Retina (tissue), 1 donor: ENCODE results near the gene SYDE2.
"Not testable (repeated sequence)": the region's sequence is repeated elsewhere in the genome, so short reads cannot be mapped to it uniquely, and the experiment has no call there.

Experiments used
- DNase-seq: peaks from one replicate; pipeline ENCODE4 v3.0.0-alpha.2; 2016

SYDE2 gene

DNA sequence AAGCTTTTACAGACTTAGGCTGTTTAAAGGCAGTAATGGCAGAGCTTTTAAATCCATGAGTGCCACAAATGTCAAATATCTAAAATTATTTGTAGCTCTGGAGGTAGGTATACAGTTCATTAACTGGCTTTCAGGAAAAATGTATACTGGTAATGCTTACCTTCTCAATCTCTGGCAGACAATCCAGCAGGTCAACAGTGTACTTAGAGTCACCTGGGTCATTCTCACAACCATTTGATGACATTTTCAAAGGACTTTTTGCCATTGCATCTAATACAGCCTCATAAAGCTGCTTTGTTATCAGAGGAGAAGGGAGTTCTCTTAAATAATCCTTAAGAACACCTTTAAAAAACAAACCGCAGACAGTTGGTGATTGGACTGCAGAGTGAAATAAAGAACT lies 31.9 kb downstream of the SYDE2 start:
- no peak for DNase-seq

GRCh38 chr1:85166351-85166750 lies 34.5 kb downstream of the SYDE2 start:
- no peak for DNase-seq

GRCh38 chr1:85158910-85159309 lies 41.9 kb downstream of the SYDE2 start:
- DNase-seq = no peak

GRCh38 chr1:85157436-85157835 lies 43.4 kb downstream of the SYDE2 start:
- DNase-seq = no peak

DNA sequence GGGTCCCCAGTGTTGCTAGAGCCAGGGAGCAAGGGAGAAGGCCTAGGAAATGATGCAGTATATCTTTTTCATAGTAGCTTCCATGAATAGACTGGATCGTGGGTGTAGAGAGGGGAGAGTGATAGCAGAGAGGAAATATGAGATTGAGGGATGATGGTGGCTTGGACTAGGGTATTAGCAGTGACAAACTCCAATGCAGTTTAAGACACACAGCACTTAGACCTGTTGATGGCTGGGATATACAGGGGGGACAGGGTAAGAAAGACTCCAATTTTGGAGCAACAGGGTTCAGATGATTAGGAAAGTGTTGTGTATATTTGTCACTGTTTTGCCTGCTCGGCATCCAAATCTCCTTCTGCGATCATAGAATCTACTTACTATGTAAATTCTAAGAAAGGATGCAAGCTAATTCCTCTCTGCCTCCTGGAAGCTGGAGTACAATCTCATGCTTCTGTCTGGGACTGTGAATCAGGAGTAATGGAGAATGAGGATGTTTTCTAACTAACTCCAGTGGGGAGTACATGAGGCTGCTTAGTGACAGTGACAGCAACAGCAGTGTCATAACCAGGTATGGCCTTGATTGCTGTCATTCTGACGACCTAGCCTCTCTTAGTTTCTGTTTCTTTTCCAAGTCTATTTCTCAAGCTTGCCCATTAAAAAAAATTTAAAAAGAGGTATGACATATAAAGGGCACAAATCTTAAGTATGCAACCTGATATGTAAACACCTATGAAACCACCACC lies 47.5 kb downstream of the SYDE2 start:
- DNase-seq = no peak

GRCh38 chr1:85151446-85151845 lies 49.4 kb downstream of the SYDE2 start:
- no peak for DNase-seq

DNA sequence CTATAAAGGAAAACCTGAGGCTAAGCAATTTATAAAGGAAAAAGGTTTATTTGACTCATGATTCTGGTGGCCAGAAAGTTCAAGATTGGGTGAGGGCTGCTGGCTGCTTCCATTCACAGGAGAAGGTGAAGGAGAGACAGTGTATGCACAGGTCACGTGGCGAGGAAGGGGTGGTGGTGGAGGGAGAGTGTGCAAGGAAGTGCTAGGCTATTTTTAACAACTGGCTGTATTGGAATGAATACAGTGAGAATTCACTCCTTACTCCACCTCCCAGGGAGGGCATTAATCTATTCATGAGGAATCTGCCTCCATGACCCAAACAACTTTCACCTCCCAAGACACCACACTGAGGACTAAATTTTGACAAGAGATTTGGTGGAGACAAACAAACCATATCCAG lies 51.0 kb downstream of the SYDE2 start:
- DNase-seq = no peak

- no peak for DNase-seq
These were observed 52.1 kb downstream of the SYDE2 start for GRCh38 chr1:85148524-85149250.

DNA sequence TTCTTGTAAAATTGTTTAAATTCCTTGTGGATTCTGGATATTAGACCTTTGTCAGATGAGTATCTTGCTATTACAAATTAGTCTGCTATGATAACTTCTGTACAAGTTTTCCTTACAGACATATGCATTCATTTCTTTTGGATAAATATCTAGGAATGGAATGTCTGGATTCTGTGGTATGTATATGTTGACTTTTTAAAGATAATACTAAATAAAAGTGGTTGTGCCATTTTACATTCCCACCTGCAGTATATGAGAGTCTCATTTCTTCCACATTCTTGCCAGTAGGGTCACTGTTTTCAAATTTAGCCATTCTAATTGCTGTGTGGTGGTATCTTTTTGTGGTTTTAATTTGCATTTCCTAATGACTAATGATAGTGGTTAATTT lies 53.9 kb downstream of the SYDE2 start:
- DNase-seq = no peak

DNA sequence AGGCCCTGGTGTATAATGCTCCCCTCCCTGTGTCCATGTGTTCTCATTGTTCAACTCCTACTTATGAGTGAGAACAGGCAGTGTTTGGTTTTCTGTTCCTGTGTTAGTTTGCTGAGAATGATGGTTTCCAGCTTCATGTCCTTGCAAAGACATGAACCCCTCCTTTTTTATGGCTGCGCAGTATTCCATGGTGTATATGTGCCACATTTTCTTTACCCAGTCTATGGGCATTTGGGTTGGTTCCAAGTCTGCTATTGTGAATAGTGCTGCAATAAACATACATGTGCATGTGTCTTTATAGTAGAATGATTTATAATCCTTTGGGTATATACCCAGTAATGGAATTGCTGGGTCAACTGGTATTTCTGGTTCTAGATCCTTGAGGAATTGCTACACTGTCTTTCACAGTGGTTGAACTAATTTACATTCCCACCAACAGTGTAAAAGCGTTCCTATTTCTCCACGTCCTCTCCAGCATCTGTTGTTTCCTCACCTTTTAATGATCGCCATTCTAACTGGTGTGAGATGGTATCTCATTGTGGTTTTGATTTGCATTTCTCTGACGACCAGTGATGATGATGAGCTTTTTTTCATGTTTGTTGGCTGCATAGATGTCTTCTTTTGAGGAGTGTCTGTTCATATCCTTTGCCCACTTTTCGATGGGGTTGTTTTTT lies 54.4 kb downstream of the SYDE2 start:
- DNase-seq = not testable (repeated sequence)

DNA sequence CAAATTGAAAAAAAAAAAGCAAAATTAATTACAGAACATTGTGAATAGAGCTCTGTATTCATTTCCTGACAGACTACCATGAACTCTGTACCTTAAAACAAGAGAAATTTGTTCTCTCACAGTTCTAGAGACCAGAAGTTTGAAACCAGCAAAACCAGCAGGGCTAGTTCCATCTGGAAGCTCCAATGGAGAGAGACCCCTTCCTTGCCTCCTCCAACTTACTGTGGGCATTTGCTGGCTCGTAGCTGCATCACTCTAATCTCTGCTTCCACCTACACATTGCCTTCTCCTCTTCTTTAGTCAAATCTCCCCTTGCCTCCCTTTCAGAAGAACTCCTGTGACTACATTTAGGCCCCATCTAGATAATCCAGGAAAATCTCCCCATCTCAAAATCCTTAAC lies 56.5 kb downstream of the SYDE2 start:
- no peak for DNase-seq

DNA sequence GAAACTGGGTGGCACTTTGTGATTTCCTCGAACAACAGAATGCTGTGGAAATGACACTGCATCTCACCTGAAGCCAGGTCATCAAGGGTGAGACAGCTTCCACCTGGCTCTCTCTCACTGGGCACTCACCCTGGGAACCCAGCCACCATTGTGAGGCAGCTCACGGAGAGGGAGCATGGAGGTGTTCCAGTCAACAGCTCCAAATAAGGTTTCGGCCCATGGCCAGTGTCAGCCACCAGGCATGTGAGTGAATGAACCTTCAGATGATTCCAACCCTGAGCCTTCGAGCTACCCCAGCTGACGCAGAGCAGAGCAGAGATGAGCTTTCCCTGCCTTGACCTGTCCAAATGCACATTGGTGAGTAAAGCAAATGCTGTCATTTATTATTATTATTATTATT lies 58.1 kb downstream of the SYDE2 start:
- no peak for DNase-seq

- DNase-seq = not testable (repeated sequence)
These were observed 62.4 kb downstream of the SYDE2 start for GRCh38 chr1:85138439-85138838.

- DNase-seq = peak; percentile 33
These were observed 63.2 kb downstream of the SYDE2 start for GRCh38 chr1:85137660-85138059.

DNA sequence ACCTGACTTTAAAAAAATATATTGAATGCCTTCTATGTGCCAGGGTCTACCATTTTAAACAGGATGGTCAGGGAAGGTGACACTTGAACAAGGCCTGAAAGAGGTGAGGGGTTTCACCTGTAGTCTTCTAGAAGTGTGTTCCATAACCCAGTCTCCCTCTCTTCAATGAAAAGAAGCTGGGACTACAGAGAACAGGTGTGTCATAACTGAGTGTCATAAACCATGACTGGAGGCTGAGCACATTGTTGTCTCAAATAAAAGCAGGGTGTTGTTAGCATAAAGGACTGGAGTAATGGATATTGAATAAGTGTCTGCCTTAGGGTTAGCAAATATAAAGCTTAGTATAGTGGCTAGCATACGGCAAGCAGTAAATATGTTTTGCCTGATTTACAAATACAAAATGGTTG lies 65.4 kb downstream of the SYDE2 start:
- no peak for DNase-seq

DNA sequence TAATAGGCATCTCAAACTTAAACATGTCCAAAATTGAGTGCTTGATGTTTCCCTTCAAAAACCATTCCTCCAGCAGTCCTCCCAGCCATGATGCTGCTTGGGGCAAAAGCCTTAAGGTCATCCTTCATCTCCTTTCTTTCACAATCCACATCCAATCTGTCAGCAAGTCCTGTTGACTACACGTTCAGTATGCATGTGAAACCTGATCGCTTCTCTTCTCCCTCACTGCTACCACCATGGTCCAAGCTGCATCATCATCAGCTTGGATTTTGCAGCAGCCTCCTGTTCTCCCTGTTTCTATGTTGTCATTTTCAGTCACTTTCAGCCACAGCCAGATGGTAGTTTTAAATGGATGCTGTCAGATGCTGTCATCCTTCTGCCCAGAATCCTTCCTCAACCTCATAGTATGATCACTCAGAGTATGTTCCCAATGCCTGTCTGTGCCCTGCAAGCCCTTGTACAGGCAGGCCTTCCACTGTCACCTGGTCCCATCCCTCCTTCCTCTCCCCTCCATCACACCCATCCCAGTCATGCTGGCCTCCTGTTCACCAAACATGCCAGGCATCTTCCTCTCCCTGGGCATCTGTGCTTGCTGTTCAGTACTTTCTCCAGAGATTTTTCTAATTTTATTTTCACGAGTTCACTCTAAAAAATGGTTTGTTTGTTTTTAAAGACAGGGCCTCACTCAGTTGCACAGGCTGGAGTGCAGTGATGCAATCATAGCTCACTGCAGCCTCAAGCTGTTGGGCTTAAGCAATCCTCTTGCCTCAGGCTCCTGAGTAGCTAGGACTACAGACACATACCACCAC lies 66.0 kb downstream of the SYDE2 start:
- no peak for DNase-seq

DNA sequence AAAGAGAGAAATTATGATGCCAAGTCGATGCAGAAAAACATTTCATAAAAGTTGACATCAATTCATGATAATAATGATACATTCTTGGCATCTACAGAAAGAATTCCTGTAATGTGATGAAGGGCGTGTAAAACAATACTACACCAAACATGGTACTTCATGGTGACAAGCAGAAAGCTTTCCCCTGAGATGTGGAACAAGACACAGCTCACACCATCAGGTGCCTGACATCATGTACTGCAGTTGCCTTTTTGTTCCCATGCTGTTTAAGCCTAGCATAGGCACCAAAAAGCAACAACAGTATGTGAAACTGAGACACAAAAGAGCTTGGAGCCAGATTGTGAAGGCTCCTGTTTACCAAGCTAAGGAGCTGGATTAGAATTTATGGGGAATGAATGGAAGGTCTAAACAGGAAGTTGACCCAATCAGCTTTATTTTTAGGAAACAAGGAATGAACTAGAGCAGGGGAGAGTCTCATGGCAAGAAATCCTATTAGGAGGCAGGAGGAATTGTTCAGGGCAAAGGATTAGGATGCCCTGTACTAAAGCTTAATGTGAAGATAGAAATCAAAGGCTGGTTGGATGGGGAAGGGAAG lies 67.2 kb downstream of the SYDE2 start:
- DNase-seq = no peak

DNA sequence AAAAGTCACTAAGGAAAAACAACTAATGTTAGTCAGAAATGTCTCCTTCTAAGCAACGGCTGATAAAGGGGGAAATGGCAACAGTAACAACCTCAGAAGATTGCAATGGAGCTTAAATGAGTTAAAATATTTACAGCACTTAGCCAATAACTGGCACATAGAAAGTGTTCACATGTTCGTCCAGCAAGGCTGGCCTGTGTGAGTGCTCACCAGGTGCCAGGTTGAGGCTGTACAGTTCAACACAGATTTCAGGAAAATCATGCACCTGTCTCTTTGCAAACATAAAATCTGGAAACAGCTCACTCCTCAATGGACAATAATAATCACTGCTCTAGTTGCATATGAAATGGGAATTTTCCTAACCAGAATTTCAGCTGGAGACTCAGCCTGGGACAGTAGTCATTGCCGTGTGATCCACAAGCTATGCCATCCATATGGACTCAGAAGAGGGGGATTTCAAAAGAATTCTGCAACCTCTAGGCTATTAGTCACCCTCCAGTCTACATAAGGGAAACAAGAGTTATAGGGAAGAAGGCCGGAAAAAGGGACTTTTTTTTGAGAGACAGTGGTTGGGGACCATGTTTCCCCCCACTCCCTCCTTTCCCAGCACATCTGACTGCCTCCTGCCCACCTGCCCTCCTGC lies 68.6 kb downstream of the SYDE2 start:
- DNase-seq = no peak

DNA sequence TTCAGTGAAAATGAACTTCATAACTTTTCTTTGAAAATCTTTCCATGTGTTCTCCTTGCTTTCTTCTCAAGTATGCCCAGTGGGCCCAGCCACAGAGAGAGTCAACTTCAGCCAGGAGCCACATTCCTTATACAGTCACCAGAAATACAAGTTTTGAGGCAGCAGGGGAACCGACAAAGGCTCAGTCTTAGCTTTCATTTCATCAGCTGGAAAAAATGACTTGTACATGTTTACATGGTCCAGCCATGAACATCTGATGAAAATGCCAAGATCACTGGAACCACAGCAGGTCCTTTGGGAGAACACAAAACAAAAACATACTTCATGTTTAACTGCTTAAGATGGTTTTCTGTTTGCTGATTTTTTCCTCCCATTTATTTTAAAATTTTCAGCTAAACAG lies 72.5 kb downstream of the SYDE2 start:
- no peak for DNase-seq

DNA sequence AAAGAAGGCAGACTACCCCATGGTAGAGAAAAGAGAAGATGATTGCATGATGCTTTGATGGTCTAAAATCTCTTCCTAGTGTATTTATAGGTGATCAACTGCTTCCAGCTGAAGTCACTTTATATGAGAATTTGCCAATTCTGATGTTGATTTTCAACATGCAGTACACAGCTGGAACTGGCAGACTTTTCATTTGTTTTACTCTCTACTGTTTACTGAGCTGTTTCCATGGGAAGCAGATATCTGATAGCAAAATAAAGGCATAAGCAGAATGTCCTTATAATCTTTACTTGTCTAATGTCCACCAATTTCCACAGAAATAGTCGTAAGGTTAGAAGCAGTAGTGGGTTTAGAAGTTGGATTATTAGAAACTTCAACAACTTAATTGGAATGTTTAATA lies 74.9 kb downstream of the SYDE2 start:
- no peak for DNase-seq

DNA sequence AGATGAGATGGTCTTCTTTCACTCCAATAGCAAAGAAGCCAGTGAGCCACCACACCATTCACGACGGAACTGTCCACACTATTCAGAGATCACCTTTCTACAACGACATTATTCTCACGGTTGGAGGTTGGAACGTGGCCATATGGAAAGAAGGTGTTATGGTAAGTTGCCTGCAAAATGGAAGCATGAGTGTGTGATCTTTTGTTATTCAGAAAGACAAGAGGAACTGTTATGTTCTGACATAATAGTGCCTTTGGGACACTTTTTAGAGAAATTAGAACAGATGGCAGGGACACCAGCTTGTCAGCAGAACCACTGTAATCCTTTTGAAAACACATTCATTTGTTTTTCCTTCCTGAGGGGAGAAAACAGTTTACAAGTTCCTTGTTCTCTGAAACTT lies 76.7 kb downstream of the SYDE2 start:
- DNase-seq = no peak

DNA sequence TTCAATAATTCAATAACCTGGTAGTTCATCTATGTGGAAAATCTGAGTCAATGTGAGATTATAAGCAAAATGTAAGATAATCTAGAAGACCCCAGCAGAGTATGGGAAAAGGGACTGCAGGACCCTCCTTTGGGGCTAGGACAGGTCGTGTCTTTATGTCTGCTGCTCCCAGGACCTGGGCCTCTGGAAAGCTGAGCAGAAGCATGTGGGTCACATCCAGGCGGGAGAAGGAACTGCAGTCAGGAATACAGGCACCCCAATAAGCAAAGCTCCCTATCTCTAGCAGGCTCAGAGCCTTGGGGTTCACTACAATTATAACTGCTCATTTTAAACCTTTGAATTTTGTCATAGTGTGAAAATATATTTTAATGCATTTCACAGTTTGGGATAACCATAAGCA lies 78.6 kb downstream of the SYDE2 start:
- no peak for DNase-seq
